GDM1 (cell line): ENCODE results near the gene KANTR.
"Not testable (repeated sequence)": the region's sequence is repeated elsewhere in the genome, so short reads cannot be mapped to it uniquely, and the experiment has no call there.

Source experiments
- DNase-seq: peaks from one replicate; lab custom pipeline; 2025; lab: John Stamatoyannopoulos, UW

The KANTR gene

DNA sequence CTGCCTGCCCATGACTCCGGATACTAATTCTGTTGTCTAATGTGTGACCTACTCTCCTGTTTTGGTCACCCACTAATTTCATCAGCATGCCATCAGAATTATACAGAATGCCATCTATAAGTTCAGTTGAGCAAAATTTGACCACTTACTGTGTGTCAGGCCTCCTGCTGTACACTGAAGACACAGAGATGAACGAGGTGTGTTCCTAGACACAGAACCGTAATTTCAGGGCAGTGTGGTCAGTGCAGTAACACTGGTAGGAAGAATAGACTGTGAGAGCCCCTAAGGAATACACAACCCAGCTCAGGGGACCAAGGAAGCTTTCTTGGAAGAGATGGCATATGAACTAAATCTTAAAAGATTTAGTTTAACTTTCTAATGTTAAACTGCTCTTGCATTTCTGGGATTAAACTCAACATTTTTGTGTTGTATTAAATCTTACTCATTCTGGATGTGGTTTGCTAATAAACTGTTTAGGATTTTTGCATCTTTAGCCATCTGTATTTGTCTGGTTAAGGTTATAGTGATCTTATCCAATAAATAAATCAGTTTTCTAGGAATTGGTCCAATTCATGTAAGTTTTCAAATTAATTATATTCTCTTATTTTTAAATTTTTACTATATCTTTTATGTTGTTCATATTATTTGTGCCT lies 34.3 kb downstream of the KANTR start:
- DNase-seq = no peak

DNA sequence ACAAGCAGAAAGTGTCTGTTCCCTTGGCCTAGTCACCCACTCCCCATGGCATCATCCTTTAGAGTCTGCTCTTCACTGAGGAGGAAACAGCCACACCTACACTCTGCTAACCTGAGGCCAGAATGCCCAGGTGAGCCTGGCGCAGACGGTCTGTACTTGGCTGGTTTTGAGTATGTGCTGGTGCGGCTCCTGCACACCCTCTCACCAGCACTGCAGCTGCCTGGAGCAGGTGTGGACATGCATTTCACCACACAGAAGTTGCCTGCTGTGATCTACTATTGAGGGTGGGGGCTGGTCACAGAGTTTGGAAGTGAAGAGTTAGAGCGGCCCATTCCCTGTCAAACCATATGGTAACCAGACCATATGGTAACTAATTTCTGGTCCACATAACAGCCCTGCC lies 39.5 kb downstream of the KANTR start:
- DNase-seq = no peak

DNA sequence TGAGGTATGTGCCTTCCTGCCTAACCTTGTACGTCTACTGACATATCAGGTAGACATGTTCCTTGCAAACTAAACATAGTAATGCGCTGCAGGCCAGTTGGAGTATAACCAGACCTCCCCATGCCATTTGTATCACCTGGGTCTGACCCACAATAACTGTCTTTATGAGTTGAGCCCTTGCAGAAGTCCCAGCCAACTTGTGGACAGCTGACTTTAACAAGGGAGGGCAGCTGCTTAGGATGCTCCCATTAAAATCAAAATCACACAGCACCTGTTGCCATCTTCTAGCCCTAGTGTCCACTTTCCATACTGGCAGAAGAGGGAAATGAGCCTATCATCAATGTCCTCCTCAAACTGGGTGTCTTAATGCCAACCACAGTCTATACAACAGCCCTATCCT lies 41.6 kb downstream of the KANTR start:
- DNase-seq = no peak

DNA sequence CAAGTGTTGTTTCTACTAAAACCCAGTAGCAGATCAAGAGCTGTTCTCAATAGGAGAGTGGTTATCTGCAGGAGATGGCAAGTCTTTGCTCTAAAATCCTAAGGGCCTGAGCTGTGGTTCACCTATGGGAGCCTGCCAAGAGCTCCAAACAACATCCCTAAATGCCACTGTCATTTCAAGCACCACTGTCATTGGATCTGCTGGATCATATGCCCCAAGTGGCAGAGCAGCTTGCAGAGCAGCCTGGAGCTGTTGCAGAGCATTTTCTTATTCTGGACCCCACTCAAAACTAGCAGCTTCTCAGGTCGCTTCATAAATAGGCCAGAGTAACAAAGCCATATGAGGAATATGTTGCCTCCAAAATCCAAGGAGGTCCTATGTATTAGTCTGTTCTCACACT lies 59.6 kb downstream of the KANTR start:
- no peak for DNase-seq

DNA sequence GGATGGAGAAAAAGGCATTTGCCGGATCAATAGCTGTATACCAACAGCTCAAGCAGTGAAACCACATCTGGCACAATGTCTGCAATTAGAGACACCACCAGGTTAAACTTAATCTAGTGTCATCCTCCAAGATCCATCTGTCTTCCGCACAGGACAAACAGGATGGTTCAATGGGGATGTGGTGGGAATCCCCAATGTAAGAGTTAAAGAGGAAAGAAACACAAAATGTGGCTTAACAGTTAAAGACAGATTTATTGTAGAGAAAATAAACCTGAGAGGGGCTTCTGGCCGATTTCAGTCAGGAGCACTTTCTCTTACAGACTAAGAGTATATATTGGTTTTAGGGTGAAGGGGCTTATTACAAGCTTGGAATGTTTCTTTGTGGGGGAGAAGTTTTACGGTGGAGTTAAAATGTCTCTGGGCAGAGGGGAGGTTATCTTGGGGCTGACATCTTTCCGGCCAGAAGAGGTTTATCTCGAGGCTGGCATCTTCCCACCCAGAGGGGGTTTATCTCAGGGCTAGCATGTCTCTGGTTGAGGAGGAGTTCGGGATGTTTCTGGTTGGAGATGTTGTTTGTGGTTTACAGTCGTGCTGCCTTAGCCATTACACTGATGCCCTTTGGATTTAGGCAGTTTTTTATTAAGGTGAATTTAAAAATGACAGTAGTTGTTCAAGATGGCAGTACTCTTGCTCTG lies 61.7 kb downstream of the KANTR start:
- DNase-seq = no peak

- no peak for DNase-seq
Observed at GRCh38 chrX:53156207-53156596, 62.3 kb downstream of the KANTR start.

DNA sequence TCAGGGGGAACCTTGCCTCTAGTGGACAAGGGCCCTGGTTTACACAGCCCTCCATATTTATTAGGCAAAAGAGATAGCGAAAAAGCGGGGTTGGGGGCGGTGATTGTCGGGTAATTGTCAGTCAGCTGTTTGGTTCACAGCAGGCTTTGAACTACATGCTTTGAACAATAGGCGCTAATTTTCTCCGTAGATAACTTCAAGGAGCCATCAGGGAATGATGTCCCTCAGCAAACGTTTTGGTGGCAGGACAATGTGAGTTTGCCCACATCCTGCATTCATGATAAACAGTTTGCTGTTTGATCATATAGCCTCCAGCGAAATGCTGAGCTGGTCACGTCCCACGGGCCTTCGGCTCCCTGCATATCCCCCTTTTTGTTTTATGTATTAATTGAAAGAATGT lies 65.2 kb downstream of the KANTR start:
- no peak for DNase-seq

DNA sequence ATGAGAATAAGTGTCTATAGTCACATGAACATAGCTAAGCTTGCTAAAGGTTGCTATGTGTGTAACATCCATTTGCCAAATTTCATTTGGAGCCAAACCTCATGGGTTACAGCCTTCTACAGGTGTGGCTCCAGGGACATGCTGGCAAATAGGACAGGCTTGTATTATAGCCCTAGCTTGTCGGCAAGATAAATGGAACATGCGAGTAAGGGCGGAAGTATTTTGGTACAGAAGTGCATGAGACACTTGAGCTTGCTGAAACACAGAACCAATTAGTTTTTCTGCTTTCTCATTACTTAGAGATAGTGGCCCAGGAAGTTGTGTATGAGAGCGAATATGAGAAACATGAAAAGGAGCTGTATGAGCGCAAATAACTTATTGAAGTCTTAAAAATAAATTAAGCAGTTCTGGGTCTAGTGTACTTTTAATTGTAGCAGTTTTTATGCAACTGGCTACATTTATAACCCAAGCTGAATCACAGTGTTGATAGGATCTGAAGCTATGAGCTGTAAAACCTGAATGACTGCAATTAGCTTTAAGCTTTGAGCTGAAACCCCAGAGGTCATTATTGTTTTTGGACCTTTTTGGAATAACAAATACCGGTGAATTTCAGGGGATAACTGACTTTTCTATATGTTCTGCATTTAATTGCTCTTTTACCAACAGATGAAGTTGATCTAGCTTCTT lies 66.5 kb downstream of the KANTR start:
- DNase-seq = no peak

DNA sequence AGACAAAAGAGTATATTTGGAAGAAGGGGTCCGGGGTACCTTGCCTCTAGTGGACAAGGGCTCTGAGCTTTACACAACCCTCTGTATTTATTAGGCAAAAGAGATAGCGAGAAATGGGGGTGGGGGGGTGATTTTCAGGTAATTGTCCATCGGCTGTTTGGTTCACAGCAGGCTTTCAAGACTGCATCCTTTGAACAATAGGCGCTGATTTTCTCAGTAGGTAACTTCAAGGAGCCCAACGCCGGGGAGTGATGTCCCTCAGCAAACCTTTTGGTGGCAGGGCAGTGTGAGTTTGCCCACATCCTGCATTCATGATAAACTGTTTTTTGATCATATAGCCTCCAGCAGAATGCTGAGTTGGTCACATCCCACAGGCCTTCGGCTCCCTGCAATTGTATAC lies 69.5 kb downstream of the KANTR start:
- DNase-seq = no peak

DNA sequence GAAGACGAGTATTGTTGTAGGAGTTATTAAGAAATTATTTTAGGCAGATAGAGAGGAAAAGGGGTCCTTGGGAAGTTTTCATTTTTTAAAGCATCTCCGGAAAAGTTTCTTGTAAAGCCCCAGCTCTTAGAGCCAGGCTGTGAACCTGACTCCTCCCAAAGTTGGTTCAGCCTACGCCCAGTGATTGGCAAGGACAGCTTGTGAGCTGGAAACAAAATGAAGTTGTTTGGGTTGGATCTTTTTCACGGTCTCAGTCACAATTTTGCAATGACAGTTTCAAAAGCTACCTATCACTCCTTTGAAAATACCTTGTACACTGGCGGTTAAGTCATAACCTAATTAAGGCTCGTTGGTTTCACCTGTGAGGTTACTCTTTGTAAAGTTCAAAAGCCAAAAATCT lies 70.6 kb downstream of the KANTR start:
- not testable (repeated sequence) for DNase-seq

DNA sequence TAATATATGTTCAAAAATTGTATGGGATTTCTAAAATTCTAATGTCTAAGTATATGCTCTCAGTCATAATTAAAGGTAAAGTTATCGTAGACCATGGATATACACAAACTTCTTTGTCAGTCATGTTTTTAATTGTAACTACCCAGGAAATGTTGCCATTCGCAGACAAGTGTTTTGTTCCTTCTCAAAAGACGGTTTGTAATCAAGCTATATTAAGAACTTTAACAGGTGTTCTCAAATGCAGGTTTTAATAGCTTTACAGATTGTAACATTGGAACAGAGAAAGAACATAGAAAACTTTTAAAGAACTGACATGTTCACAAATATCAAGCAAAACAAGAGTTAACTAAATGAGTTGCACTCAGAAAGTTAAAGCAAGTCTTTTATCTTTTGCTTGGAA lies 72.2 kb downstream of the KANTR start:
- DNase-seq = no peak

DNA sequence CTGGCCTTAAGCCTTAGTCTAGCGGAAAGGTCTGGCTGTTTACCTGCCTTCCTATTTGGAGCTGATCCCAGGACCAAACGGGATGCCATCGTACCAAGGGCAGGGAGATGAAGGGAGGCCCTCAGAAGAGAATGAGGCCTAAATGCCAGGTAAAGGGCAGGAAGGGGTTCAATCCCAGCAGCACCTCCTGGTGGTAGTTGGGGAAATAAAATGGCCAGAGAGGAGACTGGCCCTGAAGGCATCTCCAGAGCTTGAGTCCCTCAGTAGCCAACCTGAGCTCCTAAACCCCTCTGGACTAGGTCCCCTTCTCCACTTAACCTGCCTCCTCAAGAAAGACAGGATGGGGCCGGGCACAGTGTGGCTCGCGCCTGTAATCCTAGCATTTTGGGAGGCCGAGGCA lies 77.4 kb downstream of the KANTR start:
- no peak for DNase-seq
